Activated naive CD8-positive, alpha-beta T cell treated with anti-CD3 and anti-CD28 coated beads, Interleukin-2, amount 50 U/mL, for 24 hours (primary cell): ENCODE data around the gene HDAC5.
"Not testable (repeated sequence)": the region's sequence is repeated elsewhere in the genome, so short reads cannot be mapped to it uniquely, and the experiment has no call there.

Experiments
- ATAC-seq: fragments of 150-1000 bp; cut with Tn5 transposase; one replicate; pipeline ENCODE4 v1.10.0; 2021
- DNase-seq: peaks from one replicate; pipeline ENCODE4 v3.0.0; 2021
- H3K27ac Mint-ChIP-seq: one replicate; pipeline ENCODE4 v1.8.0; 2021; ENCODE audit warnings: mild to moderate bottlenecking, mixed read lengths
- H3K27me3 Mint-ChIP-seq: one replicate; pipeline ENCODE4 v1.8.0; 2021; ENCODE audit warnings: mixed read lengths
- H3K36me3 Mint-ChIP-seq: one replicate; pipeline ENCODE4 v1.8.0; 2021; ENCODE audit warnings: low read depth, mixed read lengths
- H3K4me1 Mint-ChIP-seq: one replicate; pipeline ENCODE4 v1.8.0; 2021; ENCODE audit warnings: mixed read lengths
- H3K4me3 Mint-ChIP-seq: one replicate; pipeline ENCODE4 v1.8.0; 2021; ENCODE audit warnings: mild to moderate bottlenecking, moderate library complexity, mixed read lengths
- H3K9me3 Mint-ChIP-seq: one replicate; pipeline ENCODE4 v1.8.0; 2021; ENCODE audit warnings: mixed read lengths

Gene HDAC5

GRCh38 chr17:44120851-44121605 is 2.4 kb downstream of the HDAC5 start:
- Mint-ChIP-seq H3K27me3 (no peaks in the 10 kb centered on the region), H3K4me1 (peaks cover 30% of the 10 kb centered on the region), H3K36me3 (no peaks in the 10 kb centered on the region), H3K4me3 (no peak overlapping the region), H3K9me3 (no peaks in the 10 kb centered on the region), H3K27ac (no peak overlapping the region)
- DNase-seq, result no peak
- ATAC-seq, result no peak

GRCh38 chr17:44120281-44120680 is 3.2 kb downstream of the HDAC5 start:
- H3K4me3 Mint-ChIP-seq, H3K36me3 Mint-ChIP-seq, ATAC-seq, H3K27me3 Mint-ChIP-seq, H3K27ac Mint-ChIP-seq, DNase-seq, H3K9me3 Mint-ChIP-seq: not testable (repeated sequence)
- H3K4me1 Mint-ChIP-seq, result peaks cover 30% of the 10 kb centered on the region

- ATAC-seq (no peak), DNase-seq (no peak)
- H3K4me3 Mint-ChIP-seq, result no peak overlapping the region
- no peaks in the 10 kb centered on the region for H3K9me3 Mint-ChIP-seq
- no peaks in the 10 kb centered on the region for H3K27me3 Mint-ChIP-seq
- H3K36me3 Mint-ChIP-seq, result no peaks in the 10 kb centered on the region
- H3K4me1 Mint-ChIP-seq, result peaks cover 30% of the 10 kb centered on the region
- H3K27ac Mint-ChIP-seq, result no peak overlapping the region
Observed at GRCh38 chr17:44119798-44120197, 3.6 kb downstream of the HDAC5 start.

GRCh38 chr17:44119062-44119461 is 4.4 kb downstream of the HDAC5 start:
- H3K27me3 Mint-ChIP-seq, result no peaks in the 10 kb centered on the region
- no peaks in the 10 kb centered on the region for H3K9me3 Mint-ChIP-seq
- ATAC-seq (no peak), DNase-seq (no peak)
- no peak overlapping the region for H3K27ac Mint-ChIP-seq
- H3K4me3 Mint-ChIP-seq, result no peak overlapping the region
- H3K36me3 Mint-ChIP-seq, result no peaks in the 10 kb centered on the region
- peaks cover 26% of the 10 kb centered on the region for H3K4me1 Mint-ChIP-seq

- ATAC-seq (no peak), DNase-seq (no peak)
- Mint-ChIP-seq H3K4me3 (no peak overlapping the region), H3K4me1 (peaks cover 25% of the 10 kb centered on the region), H3K27ac (no peak overlapping the region), H3K9me3 (no peaks in the 10 kb centered on the region), H3K36me3 (no peaks in the 10 kb centered on the region), H3K27me3 (no peaks in the 10 kb centered on the region)
Observed at GRCh38 chr17:44118427-44119050, 4.9 kb downstream of the HDAC5 start.

- ATAC-seq (no peak), DNase-seq (no peak)
- no peak overlapping the region for H3K4me3 Mint-ChIP-seq
- no peaks in the 10 kb centered on the region for H3K27me3 Mint-ChIP-seq
- H3K9me3 Mint-ChIP-seq, result no peaks in the 10 kb centered on the region
- H3K36me3 Mint-ChIP-seq, result no peaks in the 10 kb centered on the region
- peaks cover 27% of the 10 kb centered on the region for H3K4me1 Mint-ChIP-seq
- H3K27ac Mint-ChIP-seq, result no peak overlapping the region
Observed at GRCh38 chr17:44117351-44117750, 6.1 kb downstream of the HDAC5 start.

- no peaks in the 10 kb centered on the region for H3K36me3 Mint-ChIP-seq
Observed at GRCh38 chr17:44115585-44116415, 7.6 kb downstream of the HDAC5 start.

GRCh38 chr17:44113868-44114840 is 9.3 kb downstream of the HDAC5 start:
- DNase-seq (no peak), ATAC-seq (no peak)
- Mint-ChIP-seq H3K27me3 (no peaks in the 10 kb centered on the region), H3K27ac (no peak overlapping the region), H3K9me3 (no peaks in the 10 kb centered on the region), H3K4me3 (no peak overlapping the region), H3K36me3 (no peaks in the 10 kb centered on the region), H3K4me1 (peaks cover 26% of the 10 kb centered on the region)

More at GRCh38 chr17:44115585-44116415, 7.6 kb downstream of the HDAC5 start:
- Mint-ChIP-seq H3K4me1 (peaks cover 32% of the 10 kb centered on the region), H3K9me3 (no peaks in the 10 kb centered on the region), H3K4me3 (no peak overlapping the region), H3K27me3 (no peaks in the 10 kb centered on the region), H3K27ac (no peak overlapping the region)
- ATAC-seq (no peak), DNase-seq (peak; percentile 44)

GRCh38 chr17:44113382-44113781 is 10.1 kb downstream of the HDAC5 start:
- Mint-ChIP-seq H3K27ac (no peak overlapping the region), H3K36me3 (no peaks in the 10 kb centered on the region), H3K27me3 (no peaks in the 10 kb centered on the region), H3K4me3 (no peak overlapping the region), H3K4me1 (peaks cover 26% of the 10 kb centered on the region), H3K9me3 (no peaks in the 10 kb centered on the region)
- ATAC-seq (no peak), DNase-seq (no peak)

GRCh38 chr17:44112284-44113280 is 10.9 kb downstream of the HDAC5 start:
- ATAC-seq, result no peak
- no peak overlapping the region for H3K27ac Mint-ChIP-seq
- H3K4me3 Mint-ChIP-seq, result no peak overlapping the region
- no peaks in the 10 kb centered on the region for H3K36me3 Mint-ChIP-seq
- DNase-seq, result no peak
- H3K27me3 Mint-ChIP-seq, result no peaks in the 10 kb centered on the region
- H3K9me3 Mint-ChIP-seq, result no peaks in the 10 kb centered on the region
- peaks cover 27% of the 10 kb centered on the region for H3K4me1 Mint-ChIP-seq

GRCh38 chr17:44111777-44112176 is 11.7 kb downstream of the HDAC5 start:
- no peaks in the 10 kb centered on the region for H3K36me3 Mint-ChIP-seq
- peaks cover 28% of the 10 kb centered on the region for H3K4me1 Mint-ChIP-seq
- ATAC-seq (no peak), DNase-seq (no peak)
- H3K27ac Mint-ChIP-seq, result no peak overlapping the region
- H3K9me3 Mint-ChIP-seq, result no peaks in the 10 kb centered on the region
- no peaks in the 10 kb centered on the region for H3K27me3 Mint-ChIP-seq
- H3K4me3 Mint-ChIP-seq, result no peak overlapping the region

- Mint-ChIP-seq H3K9me3 (no peaks in the 10 kb centered on the region), H3K4me3 (peak overlapping the region; percentile 50), H3K4me1 (peaks cover 28% of the 10 kb centered on the region), H3K36me3 (no peaks in the 10 kb centered on the region), H3K27ac (no peak overlapping the region), H3K27me3 (no peaks in the 10 kb centered on the region)
- ATAC-seq (peak; percentile 82), DNase-seq (peak; percentile 79)
Observed at GRCh38 chr17:44110823-44111633, 12.4 kb downstream of the HDAC5 start.
